Right lobe of liver (tissue), 6 donors: ENCODE results near the gene TMEM130. TPM values are rescaled to one million over a fixed set of nuclear protein-coding genes. Genes with fewer than 3 reads are reported as not detected.

Experiments used
- ATAC-seq, 4 donors: fragments of 200-7000 bp; cut with Tn5 transposase; one replicate each; pipeline ENCODE4 v1.9.1; 2020; ENCODE audit warnings: mild to moderate bottlenecking in 4 of 4, moderate library complexity in 4 of 4
- DNase-seq, 3 donors: peaks; one replicate each; pipeline ENCODE4 v3.0.0-alpha.2; 2020
- H3K27ac ChIP-seq, 3 donors: fragments of 200-600 bp; one replicate each; pipeline ENCODE4 v1.8.0; 2022
- H3K27me3 ChIP-seq, 2 donors: fragments of 200-600 bp; one replicate each; pipeline ENCODE4 v1.8.0; 2022
- H3K36me3 ChIP-seq, 4 donors: fragments of 200-600 bp; sonication (generic) in 1 of 4; one replicate each; pipeline versions ENCODE4 v1.5.1 to v1.8.0; 2017 to 2022; ENCODE audit warnings: control low read depth in 1 of 4
- H3K4me1 ChIP-seq, 4 donors: fragments of 200-600 bp; sonication (generic) in 1 of 4; one replicate each; pipeline versions ENCODE4 v1.5.1 to v1.8.0; 2017 to 2022; ENCODE audit warnings: control low read depth in 1 of 4
- H3K4me3 ChIP-seq, 3 donors: fragments of 200-600 bp; one replicate each; pipeline ENCODE4 v1.8.0; 2022
- H3K9me3 ChIP-seq, 4 donors: fragments of 200-600 bp; sonication (generic) in 1 of 4; one replicate each; pipeline versions ENCODE4 v1.5.1 to v1.8.0; 2017 to 2022; ENCODE audit warnings: control low read depth in 1 of 4
- CTCF ChIP-seq, 4 donors: fragments of 200-600 bp in 3 of 4; fragments of 450-650 bp in 1 of 4; IDR thresholded peaks; one replicate each; pipeline versions ENCODE4 v1.5.1 to v1.8.0; 2016 to 2022; ENCODE audit warnings: antibody characterized with exemption in 4 of 4, mild to moderate bottlenecking in 2 of 4
- POLR2A ChIP-seq: fragments of 450-650 bp; IDR thresholded peaks from one replicate; pipeline ENCODE4 v1.6.1; 2017; ENCODE audit warnings: antibody characterized with exemption, mild to moderate bottlenecking
- WGBS: methylation state at CpG from one replicate; pipeline ENCODE4 v1.1.6; 2018; ENCODE audit warnings: low coverage, low lambda C conversion rate; ENCODE audit not compliant: insufficient coverage; ENCODE audit errors: missing lambda C conversion rate; 5-methylcytosine and 5-hydroxymethylcytosine counted together
- intact Hi-C, 2 donors: fragments of 100-400 bp; cut with DNase I; formaldehyde crosslinking; loops; one replicate each; pipeline versions ENCODE4 v1.11.2 to v1.14.1; 2022
- total RNA-seq, 6 experiments: library from RNA; depleted of rRNA in 2 of 6; stranded (reverse); fragments of >200 nt in 2 of 6; fragmentation: NEBNext Ultra II Directional in 3 of 6; extraction: Animal tissue kit (Norgen Biotek cat#: 25700) in 3 of 6; gene quantifications; one replicate each; pipeline versions ENCODE4 v1.1.0 to v1.2.4, GENCODE V29; 2016 to 2023
- donor health status: DM: no; HTN: yes; CAD: no.
- donor health status: DM: no; HTN: no; CAD: no.
- donor health status: DM: no; HTN: no; CAD: no.
- donor health status: DM: no; HTN: yes; CAD: no.
- donor health status: DM: no; HTN: yes; CAD: no.

The TMEM130 gene
- total RNA-seq, 6 experiments from 2014 or later = not detected

GRCh38 chr7:98911916-98912315, 42.1 kb upstream of the TMEM130 start:
- intact Hi-C loops = no loop called here
- no peak for TF ChIP-seq POLR2A
- TF ChIP-seq CTCF (IDR thresholded peaks at IDR 0.05) = no peak
- Histone ChIP-seq H3K4me1 (no peaks in the 10 kb centered on the region), H3K4me3 (no peak overlapping the region), H3K27me3 (no peaks in the 10 kb centered on the region), H3K36me3 (peaks cover 7 to 85% (median 37%) of the 10 kb centered on the region in 4 donors), H3K9me3 (no peaks in the 10 kb centered on the region), H3K27ac (no peak overlapping the region)
- 71% methylated on average over 5 of the region's 5 CpGs for WGBS
- no peak for DNase-seq
- ATAC-seq = no peak

GRCh38 chr7:98910427-98910826, 40.6 kb upstream of the TMEM130 start:
- H3K27ac ChIP-seq = no peak overlapping the region
- H3K4me1 ChIP-seq = no peaks in the 10 kb centered on the region
- H3K9me3 ChIP-seq = no peaks in the 10 kb centered on the region
- no peak overlapping the region for H3K4me3 ChIP-seq
- peaks cover 0 to 85% (median 35%) of the 10 kb centered on the region in 4 donors for H3K36me3 ChIP-seq
- no peak for DNase-seq
- ATAC-seq = no peak
- intact Hi-C loops = no loop called here
- WGBS = 89% methylated on average over 3 of the region's 3 CpGs
- TF ChIP-seq CTCF (IDR thresholded peaks at IDR 0.05) (no peak), POLR2A (no peak)
- H3K27me3 ChIP-seq = no peaks in the 10 kb centered on the region

GRCh38 chr7:98909487-98909886, 39.7 kb upstream of the TMEM130 start:
- H3K9me3 ChIP-seq = no peaks in the 10 kb centered on the region
- no peaks in the 10 kb centered on the region for H3K27me3 ChIP-seq
- DNase-seq (no peak), ATAC-seq (no peak)
- no peak overlapping the region for H3K27ac ChIP-seq
- intact Hi-C loops = no loop called here
- no peak overlapping the region for H3K4me3 ChIP-seq
- no peak for TF ChIP-seq CTCF (IDR thresholded peaks at IDR 0.05)
- H3K36me3 ChIP-seq = peaks cover 0 to 92% (median 37%) of the 10 kb centered on the region in 4 donors
- no peaks in the 10 kb centered on the region for H3K4me1 ChIP-seq
- 90% methylated on average over 4 of the region's 8 CpGs for WGBS

GRCh38 chr7:98908585-98908984, 38.8 kb upstream of the TMEM130 start:
- intact Hi-C loops = no loop called here
- no CpG with 5 or more reads among the region's 19 CpGs for whole genome bisulfite sequencing
- Histone ChIP-seq H3K36me3 (peaks cover 0 to 90% (median 36%) of the 10 kb centered on the region in 4 donors), H3K4me1 (no peaks in the 10 kb centered on the region), H3K27me3 (no peaks in the 10 kb centered on the region), H3K9me3 (no peaks in the 10 kb centered on the region), H3K4me3 (no peak overlapping the region), H3K27ac (no peak overlapping the region)
- DNase-seq (no peak), ATAC-seq (peak in 1 of 4 donors; percentile 21)
- TF ChIP-seq POLR2A (no peak), CTCF (IDR thresholded peaks at IDR 0.05) (no peak)

GRCh38 chr7:98907570-98907969, 37.8 kb upstream of the TMEM130 start:
- no peaks in the 10 kb centered on the region for H3K27me3 ChIP-seq
- no peaks in the 10 kb centered on the region for H3K4me1 ChIP-seq
- no peak for DNase-seq
- intact Hi-C loops = no loop called here
- peak in 1 of 4 donors; percentile 31 for ATAC-seq
- no peaks in the 10 kb centered on the region for H3K9me3 ChIP-seq
- H3K27ac ChIP-seq = no peak overlapping the region
- TF ChIP-seq POLR2A = no peak
- no peak for TF ChIP-seq CTCF (IDR thresholded peaks at IDR 0.05)
- peaks cover 0 to 90% (median 35%) of the 10 kb centered on the region in 4 donors for H3K36me3 ChIP-seq
- no peak overlapping the region for H3K4me3 ChIP-seq
- 89% methylated on average over 3 of the region's 5 CpGs for whole genome bisulfite sequencing
